HG03354 (cell line): ENCODE results near the gene KCTD11.
"Not testable (repeated sequence)": the region's sequence is repeated elsewhere in the genome, so short reads cannot be mapped to it uniquely, and the experiment has no call there.

ENCODE experiments used
- ATAC-seq: cut with Tn5 transposase; IDR thresholded peaks from one replicate; pipeline ENCODE4 v1.9.1; 2021; ENCODE audit warnings: mild to moderate bottlenecking; ENCODE audit not compliant: unreplicated experiment, poor library complexity, severe bottlenecking

The KCTD11 gene

GRCh38 chr17:7321466-7321865 lies 30.5 kb upstream of the KCTD11 start:
- no peak for ATAC-seq

- ATAC-seq: no peak
Observed at GRCh38 chr17:7322520-7323194, 29.3 kb upstream of the KCTD11 start.

- no peak for ATAC-seq
Observed at GRCh38 chr17:7323731-7324437, 28.1 kb upstream of the KCTD11 start.

GRCh38 chr17:7324438-7324779 lies 27.6 kb upstream of the KCTD11 start:
- no peak for ATAC-seq

- no peak for ATAC-seq
Observed at GRCh38 chr17:7325031-7325528, 26.9 kb upstream of the KCTD11 start.

GRCh38 chr17:7326186-7326585 lies 25.8 kb upstream of the KCTD11 start:
- ATAC-seq: no peak

- no peak for ATAC-seq
Observed at GRCh38 chr17:7327056-7327455, 24.9 kb upstream of the KCTD11 start.

GRCh38 chr17:7327501-7327900 lies 24.5 kb upstream of the KCTD11 start:
- ATAC-seq: no peak

GRCh38 chr17:7328009-7328408 lies 24.0 kb upstream of the KCTD11 start:
- no peak for ATAC-seq

- peak; percentile 9 for ATAC-seq
Observed at GRCh38 chr17:7328840-7329373, 23.1 kb upstream of the KCTD11 start, which contains the start of gene NEURL4. TSS of gene NEURL4 (minus strand) at chr17:7329335. CDS start at chr17:7329312, 23 bp downstream.

- ATAC-seq: peak; percentile 68
Observed at GRCh38 chr17:7329374-7329996, 22.5 kb upstream of the KCTD11 start.

GRCh38 chr17:7329997-7330637 lies 21.8 kb upstream of the KCTD11 start:
- ATAC-seq: peak; percentile 48

GRCh38 chr17:7330638-7331015 lies 21.3 kb upstream of the KCTD11 start:
- no peak for ATAC-seq

- no peak for ATAC-seq
Observed at GRCh38 chr17:7332111-7332510, 19.9 kb upstream of the KCTD11 start.

- not testable (repeated sequence) for ATAC-seq
Observed at GRCh38 chr17:7332600-7333069, 19.3 kb upstream of the KCTD11 start.

GRCh38 chr17:7334938-7335538 lies 16.9 kb upstream of the KCTD11 start:
- ATAC-seq: no peak

GRCh38 chr17:7335765-7336164 lies 16.2 kb upstream of the KCTD11 start:
- ATAC-seq: not testable (repeated sequence)

GRCh38 chr17:7336240-7337175 lies 15.5 kb upstream of the KCTD11 start, which contains the start of gene ACAP1:
TSS of gene ACAP1 (plus strand) at chr17:7336529. CDS start at chr17:7336735, 206 bp downstream.
- ATAC-seq: peak; percentile 67
